A673 (cell line): ENCODE results near the gene RYR1. TPM values are rescaled to one million over a fixed set of nuclear protein-coding genes. Genes with fewer than 3 reads are reported as not detected.
"Not testable (repeated sequence)": the region's sequence is repeated elsewhere in the genome, so short reads cannot be mapped to it uniquely, and the experiment has no call there.

Experiments used
- BruUV-seq: library from RNA; stranded (reverse); fragments of 400-500 nt; replicated peaks from 2 replicates; lab custom pipeline; 2021; lab: Mats Ljungman, UMichigan
- CTCF ChIA-PET: fragments of 300-600 bp; sonication (Branson Sonifier 250); formaldehyde crosslinking; loops from one replicate; lab custom pipeline; 2022; ENCODE audit warnings: antibody characterized with exemption; lab: Charles Lee
- POLR2A ChIA-PET: fragments of 300-600 bp; sonication (Branson Sonifier 250); formaldehyde crosslinking; loops from one replicate; lab custom pipeline; 2022; ENCODE audit warnings: antibody characterized with exemption; ENCODE audit not compliant: low non-redundant PET; lab: Charles Lee
- DNase-seq: peaks from one replicate; pipeline ENCODE4 v3.0.0-alpha.2; 2015; ENCODE audit warnings: low spot score
- H3K27ac ChIP-seq: fragments of 200-600 bp; sonication (generic); 2 replicates; pipeline ENCODE4 v1.5.1; 2016; ENCODE audit warnings: mixed run types, low read depth, mild to moderate bottlenecking, mixed read lengths, antibody characterized with exemption, low read length; ENCODE audit not compliant: poor library complexity, severe bottlenecking
- H3K27me3 ChIP-seq: fragments of 200-600 bp; sonication (generic); replicated peaks from 2 replicates; pipeline ENCODE4 v1.6.1; 2017; ENCODE audit warnings: mixed run types, low read depth, mild to moderate bottlenecking, mixed read lengths, antibody characterized with exemption, low read length; ENCODE audit not compliant: insufficient read depth, poor library complexity
- H3K36me3 ChIP-seq: fragments of 200-600 bp; sonication (generic); 2 replicates; pipeline ENCODE4 v1.6.1; 2016; ENCODE audit warnings: mixed run types, mild to moderate bottlenecking, mixed read lengths, antibody characterized with exemption, low read length; ENCODE audit not compliant: insufficient read depth, poor library complexity, severe bottlenecking
- H3K4me1 ChIP-seq: fragments of 200-600 bp; sonication (generic); 2 replicates; pipeline ENCODE4 v1.6.1; 2017; ENCODE audit warnings: mixed run types, mild to moderate bottlenecking, mixed read lengths, antibody characterized with exemption, low read length; ENCODE audit not compliant: insufficient read depth, poor library complexity, severe bottlenecking
- H3K4me3 ChIP-seq: fragments of 200-600 bp; sonication (generic); 2 replicates; pipeline ENCODE4 v1.5.1; 2016; ENCODE audit warnings: low read depth, mixed run types, mild to moderate bottlenecking, mixed read lengths, low read length; ENCODE audit not compliant: poor library complexity, severe bottlenecking
- H3K9me3 ChIP-seq: fragments of 200-600 bp; sonication (generic); 2 replicates; pipeline ENCODE4 v1.6.1; 2016; ENCODE audit warnings: mixed run types, low read depth, mild to moderate bottlenecking, mixed read lengths, antibody characterized with exemption, low read length; ENCODE audit not compliant: poor library complexity, severe bottlenecking
- EZH2 ChIP-seq: fragments of 200-600 bp; sonication (generic); IDR thresholded peaks from 2 replicates; pipeline ENCODE4 v1.6.1; 2017; ENCODE audit warnings: borderline replicate concordance, low read depth, mild to moderate bottlenecking, mixed read lengths, antibody characterized with exemption, low read length; ENCODE audit not compliant: poor library complexity, severe bottlenecking
- intact Hi-C: fragments of 100-400 bp; cut with micrococcal nuclease; formaldehyde crosslinking; loops from one replicate; pipeline ENCODE4 v1.10.0; 2022; ENCODE audit not compliant: unreplicated experiment
- total RNA-seq: library from RNA; stranded (reverse); gene quantifications from 2 replicates; pipeline ENCODE4 v1.2.3, GENCODE V29; 2021
- TF ChIP-seq, protein P1 (sequence below): fragments of 300-800, 200-600 bp; sonication (generic); conservative IDR thresholded peaks from 2 replicates; pipeline ENCODE4 v1.5.1; 2017; ENCODE audit warnings: low read depth, mild to moderate bottlenecking, antibody characterized with exemption, low read length, moderate library complexity, mixed read lengths

The RYR1 gene
- total RNA-seq, 1 experiment from 2014 or later, result 0.28 TPM

DNA sequence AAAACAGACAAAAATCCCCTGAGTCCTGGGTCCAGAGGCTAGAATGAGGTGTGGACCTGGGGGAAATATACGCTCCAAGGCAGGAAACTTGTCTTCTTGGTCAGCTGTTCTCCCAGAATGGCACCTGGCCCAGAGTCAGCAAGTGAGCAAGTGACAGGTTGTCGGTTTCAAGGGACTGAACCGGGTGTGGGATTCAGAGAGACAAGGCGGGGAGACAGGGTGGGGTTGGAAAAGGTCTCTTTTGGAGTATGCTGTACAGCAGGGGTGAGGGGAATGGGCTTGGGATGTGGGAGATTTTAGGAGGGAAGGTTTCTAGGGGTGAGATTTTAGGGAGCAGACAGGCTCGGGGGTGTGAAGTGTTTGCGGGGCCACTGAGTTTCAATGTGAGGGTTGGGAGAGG is 83.3 kb downstream of the RYR1 start:
- ChIA-PET CTCF (no interaction called here), POLR2A (no interaction called here)
- H3K36me3 ChIP-seq, result no peaks in the 10 kb centered on the region
- BruUV-seq, result no TSS peak
- H3K4me1 ChIP-seq, result no peaks in the 10 kb centered on the region
- H3K4me3 ChIP-seq, result no peak overlapping the region
- no peaks in the 10 kb centered on the region for H3K9me3 ChIP-seq
- DNase-seq, result no peak
- TF ChIP-seq EZH2, result no peak
- TF ChIP-seq, protein P1, sequence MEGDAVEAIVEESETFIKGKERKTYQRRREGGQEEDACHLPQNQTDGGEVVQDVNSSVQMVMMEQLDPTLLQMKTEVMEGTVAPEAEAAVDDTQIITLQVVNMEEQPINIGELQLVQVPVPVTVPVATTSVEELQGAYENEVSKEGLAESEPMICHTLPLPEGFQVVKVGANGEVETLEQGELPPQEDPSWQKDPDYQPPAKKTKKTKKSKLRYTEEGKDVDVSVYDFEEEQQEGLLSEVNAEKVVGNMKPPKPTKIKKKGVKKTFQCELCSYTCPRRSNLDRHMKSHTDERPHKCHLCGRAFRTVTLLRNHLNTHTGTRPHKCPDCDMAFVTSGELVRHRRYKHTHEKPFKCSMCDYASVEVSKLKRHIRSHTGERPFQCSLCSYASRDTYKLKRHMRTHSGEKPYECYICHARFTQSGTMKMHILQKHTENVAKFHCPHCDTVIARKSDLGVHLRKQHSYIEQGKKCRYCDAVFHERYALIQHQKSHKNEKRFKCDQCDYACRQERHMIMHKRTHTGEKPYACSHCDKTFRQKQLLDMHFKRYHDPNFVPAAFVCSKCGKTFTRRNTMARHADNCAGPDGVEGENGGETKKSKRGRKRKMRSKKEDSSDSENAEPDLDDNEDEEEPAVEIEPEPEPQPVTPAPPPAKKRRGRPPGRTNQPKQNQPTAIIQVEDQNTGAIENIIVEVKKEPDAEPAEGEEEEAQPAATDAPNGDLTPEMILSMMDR, result no peak
- H3K27ac ChIP-seq, result no peak overlapping the region
- H3K27me3 ChIP-seq, result no peaks in the 10 kb centered on the region
- intact Hi-C loops, result loop anchor here (10.0 kb wide), 2 partner anchors 118 to 418 kb away; partner anchors contain the start of genes MRPS12 and SARS2

DNA sequence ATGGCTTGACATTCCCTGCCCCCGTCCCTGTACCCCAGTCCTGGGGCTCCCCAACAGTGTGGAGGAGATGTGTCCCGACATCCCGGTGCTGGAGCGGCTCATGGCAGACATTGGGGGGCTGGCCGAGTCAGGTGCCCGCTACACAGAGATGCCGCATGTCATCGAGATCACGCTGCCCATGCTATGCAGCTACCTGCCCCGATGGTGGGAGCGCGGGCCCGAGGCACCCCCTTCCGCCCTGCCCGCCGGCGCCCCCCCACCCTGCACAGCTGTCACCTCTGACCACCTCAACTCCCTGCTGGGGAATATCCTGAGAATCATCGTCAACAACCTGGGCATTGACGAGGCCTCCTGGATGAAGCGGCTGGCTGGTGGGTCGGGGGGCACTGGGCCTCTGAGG is 83.8 kb downstream of the RYR1 start:
- no peak for DNase-seq
- CTCF ChIA-PET, result no interaction called here
- Histone ChIP-seq H3K27ac (no peak overlapping the region), H3K27me3 (no peaks in the 10 kb centered on the region), H3K9me3 (no peaks in the 10 kb centered on the region), H3K36me3 (no peaks in the 10 kb centered on the region), H3K4me3 (no peak overlapping the region), H3K4me1 (no peaks in the 10 kb centered on the region)
- intact Hi-C loops, result loop anchor here (10.0 kb wide), 2 partner anchors 117 to 417 kb away; partner anchors contain the start of genes MRPS12 and SARS2
- POLR2A ChIA-PET, result no interaction called here
- TF ChIP-seq, protein P1, result no peak
- TF ChIP-seq EZH2, result no peak
- BruUV-seq, result no TSS peak

DNA sequence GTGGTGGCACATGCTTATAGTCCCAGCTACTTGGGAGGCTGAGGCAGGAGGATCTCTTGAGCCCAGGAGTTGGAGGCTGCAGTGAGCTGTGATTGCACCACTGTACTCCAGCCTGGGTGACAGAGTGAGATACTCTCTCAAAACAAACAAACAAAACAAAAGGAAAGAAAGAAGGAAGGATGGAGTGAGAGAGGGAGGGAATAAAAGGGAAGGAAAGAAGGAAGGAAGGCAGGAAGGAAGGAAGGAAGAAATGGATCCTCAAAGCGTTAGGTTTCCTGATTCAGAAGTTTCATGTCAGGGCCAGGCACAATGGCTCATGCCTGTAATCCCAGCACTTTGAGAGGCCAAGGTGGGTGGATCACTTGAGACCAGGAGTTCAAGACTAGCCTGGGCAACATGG is 84.5 kb downstream of the RYR1 start:
- H3K27ac ChIP-seq, BruUV-seq, H3K27me3 ChIP-seq, H3K4me3 ChIP-seq, DNase-seq, H3K36me3 ChIP-seq, CTCF ChIA-PET, POLR2A ChIA-PET, H3K4me1 ChIP-seq, H3K9me3 ChIP-seq: not testable (repeated sequence)
- intact Hi-C loops, result loop anchor here (10.0 kb wide), 2 partner anchors 117 to 417 kb away; partner anchors contain the start of genes MRPS12 and SARS2

DNA sequence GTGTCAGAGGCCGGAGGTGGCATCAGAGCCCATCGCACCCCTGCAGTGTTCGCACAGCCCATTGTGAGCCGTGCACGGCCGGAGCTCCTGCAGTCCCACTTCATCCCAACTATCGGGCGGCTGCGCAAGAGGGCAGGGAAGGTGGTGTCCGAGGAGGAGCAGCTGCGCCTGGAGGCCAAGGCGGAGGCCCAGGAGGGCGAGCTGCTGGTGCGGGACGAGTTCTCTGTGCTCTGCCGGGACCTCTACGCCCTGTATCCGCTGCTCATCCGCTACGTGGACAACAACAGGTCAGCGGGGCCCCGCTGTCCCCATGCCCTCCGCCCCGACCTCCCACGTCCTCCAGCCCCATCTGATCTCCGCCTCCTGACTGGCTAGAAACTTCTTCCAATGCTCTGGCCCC is 85.7 kb downstream of the RYR1 start:
- H3K27me3 ChIP-seq, result no peaks in the 10 kb centered on the region
- CTCF ChIA-PET, result no interaction called here

More for the DNA sequence above, 85.7 kb downstream of the RYR1 start:
- H3K36me3 ChIP-seq, result no peaks in the 10 kb centered on the region
- H3K4me1 ChIP-seq, result no peaks in the 10 kb centered on the region
- no peak for DNase-seq
- POLR2A ChIA-PET, result no interaction called here
- TF ChIP-seq, protein P1, result no peak
- no peak for TF ChIP-seq EZH2
- no TSS peak for BruUV-seq
- intact Hi-C loops, result loop anchor here (10.0 kb wide), 2 partner anchors 116 to 416 kb away; partner anchors contain the start of genes MRPS12 and SARS2
- no peak overlapping the region for H3K4me3 ChIP-seq
- no peak overlapping the region for H3K27ac ChIP-seq
- no peaks in the 10 kb centered on the region for H3K9me3 ChIP-seq
